Vagina (tissue), 2 donors: Measurements from ENCODE around the gene VWC2L.

ENCODE experiments used
- POLR2A ChIP-seq, 2 donors: fragments of 450-650 bp; IDR thresholded peaks; one replicate each; pipeline ENCODE4 v1.6.1; 2017; ENCODE audit warnings: antibody characterized with exemption in 2 of 2, mild to moderate bottlenecking in 2 of 2, moderate library complexity in 2 of 2
- TF ChIP-seq, protein P1 (sequence below), 3 experiments: fragments of 450-650 bp in 2 of 3; fragments of 200-600 bp in 1 of 3; sonication (generic) in 1 of 3; IDR thresholded peaks; one replicate each; pipeline ENCODE4 v1.5.1; 2017 to 2019; ENCODE audit warnings: antibody characterized with exemption in 3 of 3, mild to moderate bottlenecking in 2 of 3, moderate library complexity in 2 of 3

DNA sequence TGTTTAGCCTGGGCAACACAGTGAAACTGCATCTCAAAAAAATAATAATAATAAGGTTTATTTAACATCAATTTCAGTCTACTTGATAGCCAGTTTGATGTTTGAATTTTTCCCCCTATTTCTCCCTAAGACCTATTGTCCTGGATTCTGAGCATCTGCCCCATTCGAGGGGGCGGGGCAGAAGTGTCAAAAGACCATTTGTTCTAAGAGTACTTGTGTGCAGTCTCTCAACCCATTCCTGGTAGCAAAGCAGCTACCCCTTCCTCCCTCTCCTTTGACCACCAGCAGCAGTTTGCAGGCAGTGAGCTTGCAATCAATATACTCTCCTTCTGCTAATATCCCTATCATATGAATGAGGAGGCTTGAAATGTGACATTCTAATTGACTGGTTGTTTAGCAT is 71.9 kb downstream of the VWC2L start:
- TF ChIP-seq, protein P1, sequence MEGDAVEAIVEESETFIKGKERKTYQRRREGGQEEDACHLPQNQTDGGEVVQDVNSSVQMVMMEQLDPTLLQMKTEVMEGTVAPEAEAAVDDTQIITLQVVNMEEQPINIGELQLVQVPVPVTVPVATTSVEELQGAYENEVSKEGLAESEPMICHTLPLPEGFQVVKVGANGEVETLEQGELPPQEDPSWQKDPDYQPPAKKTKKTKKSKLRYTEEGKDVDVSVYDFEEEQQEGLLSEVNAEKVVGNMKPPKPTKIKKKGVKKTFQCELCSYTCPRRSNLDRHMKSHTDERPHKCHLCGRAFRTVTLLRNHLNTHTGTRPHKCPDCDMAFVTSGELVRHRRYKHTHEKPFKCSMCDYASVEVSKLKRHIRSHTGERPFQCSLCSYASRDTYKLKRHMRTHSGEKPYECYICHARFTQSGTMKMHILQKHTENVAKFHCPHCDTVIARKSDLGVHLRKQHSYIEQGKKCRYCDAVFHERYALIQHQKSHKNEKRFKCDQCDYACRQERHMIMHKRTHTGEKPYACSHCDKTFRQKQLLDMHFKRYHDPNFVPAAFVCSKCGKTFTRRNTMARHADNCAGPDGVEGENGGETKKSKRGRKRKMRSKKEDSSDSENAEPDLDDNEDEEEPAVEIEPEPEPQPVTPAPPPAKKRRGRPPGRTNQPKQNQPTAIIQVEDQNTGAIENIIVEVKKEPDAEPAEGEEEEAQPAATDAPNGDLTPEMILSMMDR (IDR thresholded peaks at IDR 0.05), result no peak
- no peak for TF ChIP-seq POLR2A (IDR thresholded peaks at IDR 0.05)
